Activated CD8-positive, alpha-beta memory T cell treated with anti-CD3 and anti-CD28 coated beads, Interleukin-2, amount 50 U/mL, for 48 hours (primary cell): ENCODE results near the gene CCR4.
"Not testable (repeated sequence)": the region's sequence is repeated elsewhere in the genome, so short reads cannot be mapped to it uniquely, and the experiment has no call there.

Experiments
- DNase-seq: peaks from one replicate; pipeline ENCODE4 v3.0.0-alpha.2; 2020

CCR4 gene

GRCh38 chr3:32954506-32954905 is 3.1 kb downstream of the CCR4 start:
- peak; percentile 52 for DNase-seq

GRCh38 chr3:32956750-32957570 is 5.5 kb downstream of the CCR4 start:
- peak; percentile 53 for DNase-seq

GRCh38 chr3:32958509-32958908 is 7.1 kb downstream of the CCR4 start:
- no peak for DNase-seq

DNA sequence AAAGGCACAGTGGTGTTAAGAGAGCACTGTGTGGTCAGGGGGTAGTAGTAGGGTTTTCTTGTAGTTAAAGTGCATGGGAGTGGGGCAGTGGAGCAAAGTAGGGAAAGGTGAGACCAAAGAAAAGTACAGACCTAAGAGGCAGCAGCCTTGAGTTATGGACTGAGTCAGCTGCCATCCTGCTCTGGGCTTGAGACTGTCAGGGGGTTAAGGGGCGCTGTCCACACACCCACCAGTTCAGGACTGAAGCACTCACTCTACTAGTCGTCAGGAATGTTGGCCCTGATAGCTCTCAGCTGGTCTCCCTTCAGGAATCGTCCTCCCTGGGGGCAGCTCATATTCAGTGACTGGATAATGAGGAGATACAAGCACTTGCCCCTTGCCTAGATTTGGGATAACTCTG is 7.9 kb downstream of the CCR4 start:
- peak; percentile 56 for DNase-seq

GRCh38 chr3:32960404-32961170 is 9.1 kb downstream of the CCR4 start:
- DNase-seq = peak; percentile 47

DNA sequence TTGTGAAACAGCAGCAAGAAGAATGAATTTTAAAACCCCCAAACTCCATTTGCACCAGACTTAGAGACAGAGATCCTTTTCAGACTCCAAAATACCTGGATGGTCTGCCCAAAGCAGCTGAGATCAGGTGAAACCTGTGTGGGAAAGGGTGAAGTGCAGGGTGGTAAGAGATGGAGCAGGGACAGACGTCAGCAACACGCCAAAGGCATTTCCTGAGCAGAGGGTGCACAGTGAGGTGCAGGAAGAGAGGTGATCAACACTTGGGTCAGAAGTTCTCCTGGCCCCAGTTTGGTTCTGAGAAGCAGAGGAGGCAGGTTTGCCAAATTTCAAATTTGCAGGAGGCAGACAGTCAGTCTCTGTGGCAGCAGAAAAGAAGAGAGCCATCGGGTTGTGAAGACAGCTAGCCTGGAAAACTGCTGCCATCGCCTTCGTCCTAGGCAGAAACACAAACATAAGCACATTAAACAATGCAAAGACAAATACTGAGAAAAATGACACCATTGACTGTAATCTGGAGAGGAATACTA is 9.8 kb downstream of the CCR4 start:
- peak; percentile 66 for DNase-seq

DNA sequence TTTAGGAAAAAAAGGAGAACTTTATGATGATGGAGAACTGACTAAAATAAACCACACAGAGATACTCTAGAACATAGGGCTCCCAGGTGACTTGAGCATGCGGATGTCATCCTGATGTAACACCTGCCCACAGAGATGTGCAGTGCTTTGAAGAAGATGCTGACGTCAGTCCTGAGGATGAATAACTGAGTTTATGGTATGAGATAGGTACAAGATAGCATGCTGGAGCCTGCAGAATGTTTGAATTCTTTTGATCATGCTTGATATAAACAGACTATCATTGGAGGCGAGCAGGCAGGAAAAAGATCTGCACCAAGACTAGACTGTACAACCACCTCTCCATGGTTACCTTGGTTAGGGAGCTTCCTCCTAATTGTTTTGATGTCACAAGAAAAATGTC is 12.4 kb downstream of the CCR4 start:
- peak; percentile 30 for DNase-seq

- not testable (repeated sequence) for DNase-seq
Measured at GRCh38 chr3:32964781-32965180, 13.3 kb downstream of the CCR4 start.

DNA sequence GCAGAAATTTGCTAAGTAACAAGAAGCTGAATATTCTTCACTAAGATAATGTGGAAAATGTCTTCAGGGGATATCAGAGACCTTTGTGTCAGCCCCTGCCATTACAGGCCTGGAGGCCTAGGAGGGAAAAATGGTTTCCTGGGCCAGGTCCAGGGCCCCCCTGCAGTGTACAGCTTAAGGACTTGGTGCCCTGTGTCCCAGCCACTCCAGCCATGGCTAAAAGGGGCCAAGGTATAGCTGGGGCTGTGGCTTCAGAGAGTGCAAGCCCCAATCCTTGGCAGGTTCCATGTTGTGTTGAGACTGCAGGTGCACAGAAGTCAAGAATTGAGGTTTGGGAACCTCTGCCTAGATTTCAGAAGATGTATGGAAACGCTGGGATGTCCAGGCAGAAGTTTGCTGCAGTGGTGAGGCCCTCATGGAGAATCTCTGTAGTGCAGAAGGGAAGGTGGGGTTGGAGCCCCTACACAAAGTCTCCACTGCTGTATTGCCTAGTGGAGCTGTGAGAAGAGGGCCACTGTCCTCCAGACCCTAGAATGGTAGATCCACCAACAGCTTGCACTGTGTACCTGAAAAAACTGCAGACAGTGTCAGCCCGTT is 14.3 kb downstream of the CCR4 start:
- peak; percentile 29 for DNase-seq

DNA sequence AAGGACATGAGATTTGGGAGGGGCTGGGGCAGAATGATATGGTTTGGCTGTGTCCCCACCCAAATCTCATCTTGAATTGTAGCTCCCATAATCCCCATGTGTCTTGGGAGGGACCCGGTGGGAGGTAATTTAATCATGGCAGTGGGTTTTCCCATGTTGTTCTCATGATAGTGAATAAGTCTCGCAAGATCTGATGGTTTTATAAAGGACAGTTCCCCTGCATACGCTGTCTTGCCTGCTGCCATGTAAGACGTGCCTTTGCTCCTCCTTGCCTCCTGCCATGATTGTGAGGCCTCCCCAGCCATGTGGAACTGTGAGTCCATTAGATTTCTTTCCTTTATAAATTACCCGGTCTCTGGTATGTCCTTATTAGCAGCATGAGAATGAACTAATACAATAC is 15.2 kb downstream of the CCR4 start:
- not testable (repeated sequence) for DNase-seq

GRCh38 chr3:32968166-32968919 is 16.9 kb downstream of the CCR4 start:
- DNase-seq = no peak

GRCh38 chr3:32968920-32969389 is 17.5 kb downstream of the CCR4 start:
- no peak for DNase-seq

GRCh38 chr3:32969656-32970055 is 18.2 kb downstream of the CCR4 start:
- DNase-seq = no peak

GRCh38 chr3:32971291-32971690 is 19.8 kb downstream of the CCR4 start:
- not testable (repeated sequence) for DNase-seq

DNA sequence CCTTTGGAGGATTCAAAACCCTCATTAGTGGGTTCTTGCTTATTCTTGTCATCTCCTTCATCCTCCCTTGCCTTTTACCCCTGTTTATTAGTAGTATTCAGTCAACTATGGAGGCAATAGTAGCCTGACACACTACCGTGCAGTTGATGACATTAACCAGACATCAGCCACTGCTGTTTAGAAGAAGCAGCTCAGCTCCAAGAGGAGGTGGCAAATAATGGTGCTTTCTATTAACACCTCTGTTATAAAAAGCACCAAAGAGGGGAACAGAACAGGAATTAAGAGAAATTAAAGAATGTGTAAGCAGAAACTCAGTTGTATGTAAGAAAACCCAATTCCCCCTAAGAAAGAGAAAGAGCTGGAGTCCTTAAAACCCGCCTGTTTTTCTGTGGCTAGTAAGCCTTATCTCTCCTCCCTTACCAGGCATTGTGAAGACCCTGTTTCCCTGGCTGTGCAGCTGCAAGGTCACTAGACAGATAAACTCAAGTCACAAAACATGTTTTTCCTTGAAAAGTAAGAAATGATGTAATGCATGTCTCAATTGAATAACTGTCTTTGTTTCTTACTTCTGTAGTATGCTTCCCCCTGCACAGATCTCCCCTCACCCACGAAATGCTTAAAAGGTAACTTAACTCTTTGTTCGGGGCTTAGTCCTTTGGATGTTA is 21.2 kb downstream of the CCR4 start:
- no peak for DNase-seq

DNA sequence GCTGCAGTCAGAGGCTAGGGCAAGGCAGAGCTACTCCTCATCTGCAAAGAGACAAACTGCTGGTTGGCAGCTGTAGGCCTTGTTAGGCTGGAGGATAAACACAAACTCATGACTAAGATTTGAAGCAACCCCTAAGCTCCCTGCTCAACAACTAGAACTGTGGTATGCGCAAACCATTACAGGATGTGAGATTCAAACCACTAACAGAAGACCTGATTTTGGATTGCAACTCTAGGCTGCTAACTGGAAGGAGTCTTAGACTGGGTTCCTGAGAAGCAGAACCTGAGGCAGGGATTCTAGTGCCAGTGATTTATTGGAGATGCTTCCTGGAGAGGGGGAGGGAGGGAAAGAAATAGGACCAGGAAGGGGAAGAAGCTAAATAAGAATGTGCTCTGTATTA is 22.5 kb downstream of the CCR4 start:
- DNase-seq = no peak

- DNase-seq = no peak
Measured at GRCh38 chr3:32975891-32976595, 24.6 kb downstream of the CCR4 start.

DNA sequence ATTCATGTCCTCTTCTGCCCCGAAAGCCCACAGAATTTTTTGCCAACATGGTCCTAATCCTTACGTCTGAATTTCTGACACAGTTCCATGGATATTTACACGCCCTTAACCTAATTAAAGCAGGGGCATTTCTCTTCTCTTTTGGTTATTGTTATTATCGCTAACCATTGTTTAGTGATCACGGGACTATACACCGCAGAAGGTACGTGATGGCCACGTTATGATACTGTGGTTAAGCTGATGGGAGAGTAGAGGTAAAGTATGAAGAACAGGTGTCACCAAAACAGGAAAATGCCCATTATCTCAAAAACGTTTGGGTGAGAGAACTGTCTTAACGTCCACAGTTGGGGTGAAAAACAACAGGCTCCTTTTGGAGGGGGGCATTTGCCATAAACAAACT is 26.4 kb downstream of the CCR4 start:
- no peak for DNase-seq

DNA sequence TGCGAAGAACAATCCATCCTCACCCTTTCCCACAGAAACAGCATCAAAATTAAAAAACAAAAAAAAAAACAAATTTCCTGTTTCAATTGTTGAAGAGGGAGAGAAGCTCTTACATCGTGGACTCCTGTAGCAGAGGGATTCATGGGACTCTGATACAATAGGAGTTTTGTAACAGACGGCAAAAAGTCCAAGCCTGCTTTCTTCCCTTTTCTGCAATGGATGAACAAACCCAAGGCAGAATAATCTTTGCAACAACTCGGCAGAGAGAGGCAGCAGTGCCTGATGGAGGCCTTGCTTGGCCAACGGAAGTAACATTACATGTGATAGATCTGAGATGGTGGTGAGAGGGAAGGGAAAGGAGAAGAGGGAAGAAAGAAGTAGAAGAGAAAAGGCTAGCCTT is 26.9 kb downstream of the CCR4 start:
- DNase-seq = no peak

GRCh38 chr3:32983124-32983523 is 31.7 kb downstream of the CCR4 start:
- DNase-seq = no peak

GRCh38 chr3:32984918-32985317 is 33.5 kb downstream of the CCR4 start:
- not testable (repeated sequence) for DNase-seq
